ENCODE data around the gene TRMT44.
A peak's percentile ranks its signal among the peaks of the same experiment; 100 is the strongest.

The TRMT44 gene

DNA sequence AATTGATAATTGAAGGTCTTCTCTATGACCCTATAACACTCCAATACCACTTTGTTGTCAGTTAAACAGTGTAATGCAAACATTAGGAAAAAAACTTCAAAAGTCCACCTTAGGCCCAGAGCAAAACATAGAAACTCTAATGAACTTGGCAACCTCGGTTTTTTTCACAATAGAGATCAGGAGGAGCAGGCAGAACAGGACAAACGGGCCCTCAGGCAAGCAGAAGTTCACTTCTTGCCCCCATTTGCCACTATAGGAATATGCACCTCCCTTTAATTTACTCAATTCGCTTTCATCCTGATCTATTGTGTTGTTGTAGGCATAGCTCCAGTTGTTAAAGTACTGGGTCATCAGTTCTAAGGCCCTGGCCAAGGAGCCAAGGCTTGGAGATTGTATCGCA lies 18.2 kb upstream of the TRMT44 start:
- Histone ChIP-seq H3K4me3 (ENCODE audit: low read depth, low read length) (no peak overlapping the region), H3K14ac (ENCODE audit: low read length) (no peak overlapping the region), H3K4me2 (ENCODE audit: low read length) (no peak overlapping the region), H3K23ac (ENCODE audit: low read length) (no peak overlapping the region), H2BK5ac (ENCODE audit: low read depth, low read length, poor library complexity) (no peak overlapping the region), H2BK12ac (ENCODE audit: low read length) (no peak overlapping the region), H4K91ac (ENCODE audit: low read depth, low read length) (no peak overlapping the region), H2BK120ac (ENCODE audit: insufficient read depth, low read length, poor library complexity) (no peak overlapping the region), H4K12ac (ENCODE audit: low read depth, low read length) (no peak overlapping the region), H3K27ac (ENCODE audit: low read depth, low read length) (peak overlapping the region; percentile 29), H3K18ac (ENCODE audit: low read length) (no peak overlapping the region), H4K8ac (ENCODE audit: low read depth, low read length) (no peak overlapping the region), H3K27me3 (ENCODE audit: insufficient read depth, low read length) (no peaks in the 10 kb centered on the region), H3K4ac (ENCODE audit: low read depth, low read length) (no peak overlapping the region), H3K4me1 (ENCODE audit: control insufficient read depth in 1 of 2, insufficient read depth in 2 of 2, low read length in 2 of 2) (peaks cover 16 to 18% of the 10 kb centered on the region in 2 experiments), H2AFZ (ENCODE audit: insufficient read depth, low read length, poor library complexity) (no peak overlapping the region), H2AK5ac (ENCODE audit: low read length) (no peak overlapping the region), H3K9ac (ENCODE audit: low read length) (no peak overlapping the region), H3K36me3 (ENCODE audit: control insufficient read depth in 1 of 2, insufficient read depth in 2 of 2, low read length in 2 of 2) (peaks cover 0 to under 1% of the 10 kb centered on the region in 2 experiments), H3K9me3 (ENCODE audit: insufficient read depth, low read depth, low read length) (no peaks in the 10 kb centered on the region), H3K79me1 (ENCODE audit: low read length) (peaks cover 10% of the 10 kb centered on the region), H3K79me2 (ENCODE audit: control insufficient read depth, insufficient read depth, low read length, poor library complexity) (peaks cover 2% of the 10 kb centered on the region)
- no CpG with 5 or more reads among the region's 4 CpGs for WGBS (ENCODE audit: extremely low coverage, insufficient coverage, insufficient read length)
- peak; percentile 87 to 91 for DNase-seq

DNA sequence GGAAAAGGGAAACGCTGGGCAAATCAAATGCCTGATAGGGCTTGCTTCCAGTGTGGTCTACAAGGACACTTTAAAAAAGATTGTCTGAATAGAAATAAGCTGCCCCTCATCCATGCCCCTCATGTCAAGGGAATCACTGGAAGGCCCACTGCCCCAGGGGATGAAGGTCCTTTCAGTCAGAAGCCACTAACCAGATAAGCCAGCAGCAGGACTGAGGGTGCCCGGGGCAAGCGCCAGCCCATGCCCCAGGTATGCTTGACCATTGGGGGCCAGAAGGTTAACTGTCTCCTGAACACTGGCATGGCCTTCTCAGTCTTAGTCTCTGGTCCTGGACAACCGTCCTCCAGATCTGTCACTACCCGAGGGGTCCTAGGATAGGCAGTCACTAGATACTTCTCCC lies 17.8 kb upstream of the TRMT44 start:
- no peaks in the 10 kb centered on the region for H3K27me3 ChIP-seq (ENCODE audit: insufficient read depth, low read length)
- no peak overlapping the region for H4K91ac ChIP-seq (ENCODE audit: low read depth, low read length)
- no peak overlapping the region for H2BK12ac ChIP-seq (ENCODE audit: low read length)
- H4K8ac ChIP-seq (ENCODE audit: low read depth, low read length): no peak overlapping the region
- no peak overlapping the region for H2BK5ac ChIP-seq (ENCODE audit: low read depth, low read length, poor library complexity)
- no peaks in the 10 kb centered on the region for H3K9me3 ChIP-seq (ENCODE audit: insufficient read depth, low read depth, low read length)
- H3K18ac ChIP-seq (ENCODE audit: low read length): no peak overlapping the region
- H4K12ac ChIP-seq (ENCODE audit: low read depth, low read length): no peak overlapping the region
- DNase-seq: peak; percentile 79 to 85
- WGBS (ENCODE audit: extremely low coverage, insufficient coverage, insufficient read length): no CpG with 5 or more reads among the region's 5 CpGs
- H3K14ac ChIP-seq (ENCODE audit: low read length): no peak overlapping the region
- H2BK120ac ChIP-seq (ENCODE audit: insufficient read depth, low read length, poor library complexity): no peak overlapping the region
- H3K23ac ChIP-seq (ENCODE audit: low read length): no peak overlapping the region
- H3K4ac ChIP-seq (ENCODE audit: low read depth, low read length): no peak overlapping the region
- no peak overlapping the region for H2AFZ ChIP-seq (ENCODE audit: insufficient read depth, low read length, poor library complexity)
- peaks cover 11% of the 10 kb centered on the region for H3K79me1 ChIP-seq (ENCODE audit: low read length)
- peaks cover 20 to 22% of the 10 kb centered on the region in 2 experiments for H3K4me1 ChIP-seq (ENCODE audit: control insufficient read depth in 1 of 2, insufficient read depth in 2 of 2, low read length in 2 of 2)
- H3K4me3 ChIP-seq (ENCODE audit: low read depth, low read length): no peak overlapping the region
- no peak overlapping the region for H2AK5ac ChIP-seq (ENCODE audit: low read length)
- H3K79me2 ChIP-seq (ENCODE audit: control insufficient read depth, insufficient read depth, low read length, poor library complexity): peaks cover 2% of the 10 kb centered on the region
- H3K9ac ChIP-seq (ENCODE audit: low read length): no peak overlapping the region
- peak overlapping the region; percentile 29 for H3K27ac ChIP-seq (ENCODE audit: low read depth, low read length)
- no peak overlapping the region for H3K4me2 ChIP-seq (ENCODE audit: low read length)
- H3K36me3 ChIP-seq (ENCODE audit: control insufficient read depth in 1 of 2, insufficient read depth in 2 of 2, low read length in 2 of 2): no peaks in the 10 kb centered on the region

DNA sequence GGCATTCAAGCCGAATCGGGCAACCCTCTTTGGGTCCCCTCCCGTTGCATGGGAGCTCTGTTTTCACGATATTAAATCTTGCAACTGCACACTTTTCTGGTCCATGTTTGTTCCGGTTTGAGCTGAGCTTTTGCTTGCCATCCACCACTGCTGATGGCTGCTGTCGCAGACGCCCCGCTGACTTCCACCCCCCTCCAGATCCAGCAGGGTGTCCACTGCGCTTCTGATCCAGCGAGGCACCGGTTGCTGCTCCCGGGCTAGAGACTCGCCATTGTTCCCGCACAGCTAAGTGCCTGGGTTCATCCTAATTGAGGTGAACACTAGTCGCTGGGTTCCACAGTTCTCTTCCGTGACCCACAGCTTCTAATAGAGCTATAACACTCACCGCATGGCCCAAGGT lies 13.3 kb upstream of the TRMT44 start:
- no peak overlapping the region for H2AFZ ChIP-seq (ENCODE audit: insufficient read depth, low read length, poor library complexity)
- H2BK12ac ChIP-seq (ENCODE audit: low read length): no peak overlapping the region
- H3K4me3 ChIP-seq (ENCODE audit: low read depth, low read length): peak overlapping the region; percentile 15
- no peak overlapping the region for H3K14ac ChIP-seq (ENCODE audit: low read length)
- H3K4me1 ChIP-seq (ENCODE audit: control insufficient read depth in 1 of 2, insufficient read depth in 2 of 2, low read length in 2 of 2): peaks cover 11 to 14% of the 10 kb centered on the region in 2 experiments
- peak overlapping the region; percentile 100 for H3K4me2 ChIP-seq (ENCODE audit: low read length)
- no peak overlapping the region for H2BK120ac ChIP-seq (ENCODE audit: insufficient read depth, low read length, poor library complexity)
- H3K79me1 ChIP-seq (ENCODE audit: low read length): peaks cover 7% of the 10 kb centered on the region
- peak overlapping the region; percentile 31 for H3K4ac ChIP-seq (ENCODE audit: low read depth, low read length)
- no CpG with 5 or more reads among the region's 17 CpGs for WGBS (ENCODE audit: extremely low coverage, insufficient coverage, insufficient read length)
- H3K27me3 ChIP-seq (ENCODE audit: insufficient read depth, low read length): no peaks in the 10 kb centered on the region
- DNase-seq: no peak
- peak overlapping the region; percentile 49 for H4K91ac ChIP-seq (ENCODE audit: low read depth, low read length)
- H3K36me3 ChIP-seq (ENCODE audit: control insufficient read depth in 1 of 2, insufficient read depth in 2 of 2, low read length in 2 of 2): no peaks in the 10 kb centered on the region
- H3K79me2 ChIP-seq (ENCODE audit: control insufficient read depth, insufficient read depth, low read length, poor library complexity): no peaks in the 10 kb centered on the region
- H2BK5ac ChIP-seq (ENCODE audit: low read depth, low read length, poor library complexity): no peak overlapping the region
- H3K9me3 ChIP-seq (ENCODE audit: insufficient read depth, low read depth, low read length): no peaks in the 10 kb centered on the region
- H2AK5ac ChIP-seq (ENCODE audit: low read length): peak overlapping the region; percentile 76
- H3K27ac ChIP-seq (ENCODE audit: low read depth, low read length): no peak overlapping the region
- peak overlapping the region; percentile 50 for H3K18ac ChIP-seq (ENCODE audit: low read length)
- no peak overlapping the region for H4K12ac ChIP-seq (ENCODE audit: low read depth, low read length)
- no peak overlapping the region for H3K9ac ChIP-seq (ENCODE audit: low read length)
- H3K23ac ChIP-seq (ENCODE audit: low read length): no peak overlapping the region
- H4K8ac ChIP-seq (ENCODE audit: low read depth, low read length): peak overlapping the region; percentile 62

DNA sequence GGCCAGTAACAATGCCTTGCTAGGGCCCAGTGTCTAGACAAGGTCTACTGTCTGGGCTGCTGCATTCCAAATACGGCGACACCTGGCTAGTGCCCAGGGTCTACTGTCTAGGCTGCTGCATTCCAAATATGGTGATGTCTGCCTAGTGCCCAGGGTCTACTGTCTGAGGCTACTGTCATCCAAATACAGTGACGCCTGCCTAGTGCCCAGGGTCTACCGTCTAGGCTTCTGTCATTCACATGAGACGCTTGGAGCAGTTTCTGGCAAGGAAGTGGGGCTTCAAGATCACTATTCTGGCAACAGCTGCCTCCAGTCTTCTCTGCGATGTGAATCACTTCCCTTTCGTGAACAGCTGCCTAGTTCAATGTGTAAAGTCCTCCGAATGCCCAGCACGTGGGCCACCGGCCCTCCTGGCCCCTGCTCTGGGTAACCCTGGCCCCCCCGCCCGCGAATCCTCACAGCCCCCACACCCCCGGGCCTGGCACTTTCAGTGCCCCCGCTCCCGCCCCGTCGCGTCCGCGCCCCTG lies 12.8 kb upstream of the TRMT44 start:
- Histone ChIP-seq H2BK5ac (ENCODE audit: low read depth, low read length, poor library complexity) (peak overlapping the region; percentile 63), H3K18ac (ENCODE audit: low read length) (peak overlapping the region; percentile 79), H3K4me2 (ENCODE audit: low read length) (peak overlapping the region; percentile 100), H3K9ac (ENCODE audit: low read length) (peak overlapping the region; percentile 85), H3K27me3 (ENCODE audit: insufficient read depth, low read length) (no peaks in the 10 kb centered on the region), H4K12ac (ENCODE audit: low read depth, low read length) (peak overlapping the region; percentile 5), H3K14ac (ENCODE audit: low read length) (peak overlapping the region; percentile 67), H3K23ac (ENCODE audit: low read length) (no peak overlapping the region), H3K36me3 (ENCODE audit: control insufficient read depth in 1 of 2, insufficient read depth in 2 of 2, low read length in 2 of 2) (no peaks in the 10 kb centered on the region), H3K4me1 (ENCODE audit: control insufficient read depth in 1 of 2, insufficient read depth in 2 of 2, low read length in 2 of 2) (peaks cover 8 to 9% of the 10 kb centered on the region in 2 experiments), H3K79me1 (ENCODE audit: low read length) (peaks cover 7% of the 10 kb centered on the region), H3K9me3 (ENCODE audit: insufficient read depth, low read depth, low read length) (no peaks in the 10 kb centered on the region), H2AK5ac (ENCODE audit: low read length) (peak overlapping the region; percentile 74), H2BK120ac (ENCODE audit: insufficient read depth, low read length, poor library complexity) (peak overlapping the region; percentile 62), H4K8ac (ENCODE audit: low read depth, low read length) (peak overlapping the region; percentile 73), H4K91ac (ENCODE audit: low read depth, low read length) (peak overlapping the region; percentile 45), H3K4ac (ENCODE audit: low read depth, low read length) (peak overlapping the region; percentile 30), H3K79me2 (ENCODE audit: control insufficient read depth, insufficient read depth, low read length, poor library complexity) (no peaks in the 10 kb centered on the region), H2BK12ac (ENCODE audit: low read length) (no peak overlapping the region), H3K27ac (ENCODE audit: low read depth, low read length) (no peak overlapping the region), H2AFZ (ENCODE audit: insufficient read depth, low read length, poor library complexity) (peak overlapping the region; percentile 75), H3K4me3 (ENCODE audit: low read depth, low read length) (peak overlapping the region; percentile 88)
- peak; percentile 49 to 66 for DNase-seq
- WGBS (ENCODE audit: extremely low coverage, insufficient coverage, insufficient read length): no CpG with 5 or more reads among the region's 21 CpGs

Measured in trophoblast cell (in vitro differentiated cells and primary cell).